Skin of body (tissue), 2 donors: ENCODE measurements around the gene FILIP1L. TPM values are rescaled to one million over a fixed set of nuclear protein-coding genes. Genes with fewer than 3 reads are reported as not detected.

Source experiments
- DNase-seq: peaks from one replicate; lab custom pipeline; 2025; lab: John Stamatoyannopoulos, UW
- total RNA-seq: library from RNA; depleted of rRNA; stranded (reverse); fragments of >200 nt; gene quantifications from one replicate; pipeline ENCODE4 v1.2.3, GENCODE V29; 2014

FILIP1L gene
- total RNA-seq, 1 donor from 2014 or later = 40.1 TPM

DNA sequence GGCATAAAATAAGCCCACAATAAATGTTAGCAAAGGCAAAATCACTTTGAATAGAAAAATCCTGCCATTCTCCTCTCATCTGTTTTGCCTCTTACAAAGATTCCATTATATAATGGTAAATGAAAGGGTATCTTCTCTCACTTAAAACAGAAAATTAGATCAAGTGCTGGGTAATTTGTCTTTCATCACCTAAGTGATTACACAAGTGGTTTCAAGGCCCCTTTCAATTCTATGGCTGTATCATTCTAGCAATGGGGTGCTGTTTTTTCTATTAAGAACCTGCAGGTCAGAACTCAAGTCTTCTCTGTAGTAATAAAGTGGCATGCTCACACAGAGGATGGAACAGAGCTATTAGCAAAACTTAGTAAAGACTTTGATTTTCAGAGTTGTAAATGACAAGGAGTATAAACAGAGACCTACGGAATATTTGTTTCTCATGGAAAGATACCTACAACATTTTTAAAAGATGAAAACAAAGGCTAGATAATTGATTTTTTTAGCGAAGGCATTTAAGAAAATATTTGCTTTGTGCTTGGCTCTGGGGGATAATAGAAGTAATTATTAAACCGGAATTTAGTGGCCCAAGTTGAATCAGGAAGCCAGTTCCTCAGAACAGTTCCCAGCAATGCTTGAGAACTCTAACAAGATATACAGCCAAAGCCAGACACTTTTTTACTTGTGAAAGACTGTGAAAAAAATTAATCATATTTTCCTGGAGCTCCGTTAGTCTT is 159.2 kb downstream of the FILIP1L start:
- DNase-seq = no peak

DNA sequence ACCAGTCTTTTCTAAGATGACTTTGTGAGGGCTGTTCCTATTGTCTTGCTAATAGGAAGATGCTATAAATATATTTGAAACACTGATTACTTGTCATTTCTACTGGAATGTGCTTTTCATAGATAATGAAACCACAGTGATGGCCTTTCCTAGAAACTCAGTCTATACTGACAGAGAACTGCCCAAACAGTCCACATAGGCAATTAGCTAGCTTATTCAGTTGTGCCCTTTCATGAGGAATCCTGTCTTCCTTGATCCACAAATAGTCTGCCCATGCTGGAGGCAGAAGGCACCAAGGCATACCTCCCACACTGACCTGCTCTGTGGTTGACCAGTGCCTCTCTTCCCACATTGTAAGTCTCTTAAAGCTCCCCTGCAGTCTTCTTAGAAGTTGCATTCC is 160.7 kb downstream of the FILIP1L start:
- DNase-seq = no peak

DNA sequence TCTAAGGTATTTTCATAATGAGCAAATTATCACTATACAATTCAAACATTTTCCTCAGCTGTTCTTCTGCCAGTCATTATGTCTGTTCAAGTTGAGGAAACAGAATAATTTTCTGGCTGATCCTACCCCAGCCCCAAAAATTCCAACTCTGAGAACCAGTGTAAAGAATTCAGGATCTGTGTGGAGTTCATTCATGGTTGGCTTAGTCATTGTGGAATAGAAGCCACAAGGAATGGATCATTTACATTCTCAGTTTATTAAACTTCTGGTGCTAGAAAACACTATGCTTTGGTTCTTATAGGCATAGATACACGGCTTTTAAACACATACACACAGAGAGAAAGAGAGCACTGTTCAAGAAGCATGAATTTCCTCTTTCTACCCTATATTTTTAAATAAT is 162.0 kb downstream of the FILIP1L start:
- DNase-seq = no peak

DNA sequence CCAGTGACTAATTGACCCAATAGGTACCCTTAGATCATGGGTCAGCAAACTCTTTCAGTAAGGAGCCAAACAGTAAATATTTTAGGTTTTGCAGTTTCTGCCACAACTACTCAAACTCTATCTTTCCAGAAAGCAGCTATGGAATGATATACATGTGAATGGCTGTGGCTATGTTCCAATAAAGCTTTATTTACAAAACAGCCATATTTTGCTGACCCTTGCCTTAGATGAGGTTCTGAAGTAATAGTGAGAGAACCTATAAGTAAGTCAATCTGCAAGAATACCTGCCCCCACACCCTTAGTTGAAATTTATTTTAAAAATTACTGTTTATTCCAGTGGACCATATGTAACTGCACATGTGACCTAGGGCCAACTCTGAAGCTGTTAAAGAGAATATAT is 162.6 kb downstream of the FILIP1L start:
- DNase-seq = no peak

DNA sequence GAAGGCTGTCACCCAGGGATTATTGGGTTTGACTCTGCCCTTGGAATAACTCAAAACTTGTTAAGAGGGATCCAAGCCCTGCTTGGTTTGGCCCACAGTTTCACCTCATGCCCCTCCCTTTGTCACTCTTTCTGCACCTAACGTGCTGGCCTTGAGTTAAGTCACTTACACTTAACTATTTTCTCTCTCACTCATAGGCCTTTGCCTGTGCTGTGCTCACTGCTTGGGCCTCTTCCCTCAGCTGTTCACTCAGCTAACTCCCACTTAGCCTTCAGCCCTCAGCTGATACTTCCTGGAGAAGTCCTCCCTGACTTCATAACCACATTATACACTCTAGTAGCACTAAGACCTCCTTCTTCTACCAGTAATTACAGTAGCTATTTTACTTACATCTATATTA is 163.4 kb downstream of the FILIP1L start:
- no peak for DNase-seq

DNA sequence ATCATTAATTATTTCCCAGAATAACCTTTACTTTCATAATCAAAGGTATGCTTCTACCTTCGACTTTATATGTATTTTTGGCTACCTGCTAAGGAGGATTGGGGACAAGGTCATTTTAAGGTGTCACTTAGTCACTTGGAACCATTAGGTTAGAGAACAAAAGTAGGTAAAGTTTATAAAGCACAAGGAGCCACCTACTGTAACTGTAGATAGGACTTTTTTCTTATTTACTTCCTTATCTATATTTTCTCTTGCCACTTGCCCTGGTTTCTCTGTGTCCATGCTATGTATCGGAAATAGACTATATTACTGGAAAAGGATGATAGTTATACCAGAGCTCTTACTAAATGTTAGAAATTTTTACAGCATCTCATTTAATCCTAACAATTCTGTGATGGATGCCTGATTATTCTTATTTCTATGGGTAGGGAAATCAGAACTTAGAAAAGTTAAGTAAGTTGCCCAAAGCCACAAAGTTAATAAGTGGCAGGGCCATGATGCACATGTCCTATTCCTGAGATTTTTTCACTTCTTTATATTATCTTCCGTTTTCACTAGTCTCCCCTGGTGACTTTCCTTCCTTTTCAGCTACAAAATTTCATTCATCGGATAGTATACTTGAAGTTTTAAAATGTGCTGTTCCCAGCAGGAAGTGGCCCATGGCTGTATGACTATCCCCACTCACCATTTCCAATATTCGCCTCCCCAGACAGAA is 164.2 kb downstream of the FILIP1L start:
- DNase-seq = no peak

DNA sequence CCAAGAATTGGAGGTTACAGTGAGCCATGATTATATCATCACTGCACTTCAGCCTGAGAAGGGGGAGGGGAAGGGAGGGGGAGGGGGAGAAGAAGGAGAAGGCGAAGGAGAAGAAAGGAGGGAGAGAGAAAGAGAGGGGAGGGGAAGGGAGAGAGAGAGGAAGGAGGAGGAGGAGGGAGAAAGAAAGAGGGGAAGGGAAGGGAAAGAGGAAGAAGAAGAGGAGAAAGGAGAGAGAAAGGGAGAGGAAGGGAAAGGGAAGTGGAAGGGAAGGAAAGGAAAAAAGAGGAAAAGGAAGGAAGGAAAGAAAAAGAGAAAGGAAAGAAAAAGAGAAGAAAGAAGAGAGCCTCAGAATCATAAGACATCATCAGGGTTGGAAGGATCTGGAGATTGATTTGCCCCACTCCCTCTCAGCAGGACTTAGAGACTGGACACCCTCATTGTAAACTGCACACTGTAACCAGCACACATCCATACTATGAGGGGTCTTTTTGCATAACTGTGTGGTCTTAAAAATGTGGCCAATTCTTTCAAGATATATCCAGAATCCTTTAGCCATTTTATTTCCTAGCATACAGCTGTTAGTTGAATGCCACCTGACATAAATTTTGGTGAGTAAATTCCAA is 165.7 kb downstream of the FILIP1L start:
- no peak for DNase-seq

DNA sequence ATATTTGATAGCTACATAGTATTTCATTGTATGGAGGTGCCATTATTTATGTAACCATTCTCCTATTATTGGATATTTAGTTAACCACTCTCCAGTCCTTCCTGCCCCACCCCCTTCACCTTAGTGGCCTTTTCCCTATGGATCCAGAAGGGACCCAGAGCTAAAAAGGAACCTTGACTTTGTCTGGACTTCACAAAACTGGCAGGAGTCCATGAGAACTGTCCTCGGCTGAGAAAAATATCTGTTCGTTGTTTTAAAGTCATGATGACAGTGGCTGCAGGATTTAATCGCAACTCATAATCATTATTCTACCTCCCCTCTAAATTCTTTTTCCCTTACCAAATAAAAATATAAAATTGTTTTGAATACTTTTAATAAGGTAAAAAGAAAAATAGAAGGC is 166.9 kb downstream of the FILIP1L start:
- no peak for DNase-seq

DNA sequence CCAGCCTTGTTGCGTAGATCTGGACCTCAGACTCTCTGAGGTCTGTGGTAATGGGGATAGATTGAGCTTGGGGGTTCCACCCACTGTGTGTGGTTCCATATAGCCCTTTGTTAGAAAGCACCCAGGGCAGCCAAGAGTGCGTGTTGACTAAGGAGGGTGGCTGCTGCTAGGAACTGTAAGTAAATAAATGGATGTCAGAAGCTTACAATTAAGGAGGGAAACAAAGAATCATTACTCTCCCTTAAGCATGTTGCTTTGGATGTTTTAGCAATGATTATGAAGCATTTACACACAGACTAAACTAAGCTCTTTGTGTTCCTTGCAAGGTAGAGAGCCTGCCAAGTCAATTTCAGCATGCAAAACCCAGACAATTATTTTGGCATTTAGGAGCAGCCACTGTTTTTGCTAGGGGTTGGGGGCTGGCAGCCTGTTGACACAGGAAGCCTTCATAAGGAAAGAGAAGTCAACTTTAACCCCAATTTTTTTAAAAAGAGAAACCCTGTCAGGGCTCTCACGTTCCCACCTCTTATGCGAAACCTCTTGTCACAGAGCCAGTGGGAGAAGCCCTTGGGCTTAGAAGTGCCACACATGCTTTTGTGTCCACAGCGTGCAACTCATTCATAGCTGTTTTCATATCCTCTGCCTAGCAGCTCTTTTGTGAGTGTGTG is 168.8 kb downstream of the FILIP1L start:
- peak; percentile 75 for DNase-seq

DNA sequence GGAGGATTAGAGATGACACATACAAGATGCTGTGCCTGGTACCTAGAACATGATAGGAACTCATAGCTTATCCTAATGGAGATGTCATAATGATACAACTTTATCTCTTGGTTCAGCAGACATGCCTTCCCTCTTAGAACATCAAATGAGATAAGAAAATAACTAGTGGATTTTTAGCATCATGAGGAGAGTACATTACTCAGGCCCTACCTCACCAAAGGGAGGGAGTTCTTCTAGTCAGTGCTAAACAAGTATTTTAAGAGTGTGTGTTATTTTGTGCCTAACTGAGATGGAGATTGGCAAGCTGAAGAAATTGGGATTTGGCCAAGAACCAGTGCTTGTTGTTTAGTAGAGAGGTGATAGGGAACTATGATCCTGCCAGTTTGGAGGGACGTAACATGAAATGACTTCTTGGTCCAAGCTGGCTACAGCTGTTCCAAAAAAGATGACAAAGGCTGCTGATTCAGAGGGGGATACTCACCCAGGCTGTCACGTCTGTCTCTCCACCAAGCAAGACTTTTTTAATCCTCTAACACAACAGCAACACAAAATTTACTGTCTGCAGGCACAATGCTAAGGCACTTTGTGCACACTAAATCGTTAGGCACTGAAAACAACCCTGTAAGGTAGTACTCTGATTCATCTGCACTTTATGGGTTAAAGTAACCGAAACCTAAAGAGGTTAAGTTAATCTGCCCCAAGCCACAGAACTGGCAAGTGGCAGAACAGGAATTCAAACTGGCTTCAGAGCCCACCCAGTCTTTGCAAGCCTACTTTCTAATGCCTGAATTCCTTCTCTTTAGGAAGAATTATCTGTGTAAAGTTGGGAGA is 170.2 kb downstream of the FILIP1L start:
- no peak for DNase-seq

DNA sequence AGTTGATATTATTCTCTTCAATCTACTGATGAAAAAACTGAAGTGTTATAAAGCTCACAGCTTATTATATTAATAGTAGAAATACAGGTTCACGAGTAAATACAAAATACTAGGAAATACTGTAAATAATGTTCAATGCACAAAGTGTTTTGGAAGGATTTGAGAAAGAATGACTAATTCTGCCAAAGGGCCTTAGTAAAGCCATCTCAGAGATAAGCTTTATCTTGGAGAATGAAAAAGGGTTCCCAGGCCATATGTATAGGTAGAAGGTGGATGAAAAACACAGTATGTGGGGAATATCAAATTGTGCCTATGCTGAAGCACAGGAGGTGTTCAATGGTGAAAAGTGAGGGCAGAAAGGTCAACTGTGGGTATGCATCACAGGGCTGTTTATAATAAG is 173.1 kb downstream of the FILIP1L start:
- DNase-seq = no peak

DNA sequence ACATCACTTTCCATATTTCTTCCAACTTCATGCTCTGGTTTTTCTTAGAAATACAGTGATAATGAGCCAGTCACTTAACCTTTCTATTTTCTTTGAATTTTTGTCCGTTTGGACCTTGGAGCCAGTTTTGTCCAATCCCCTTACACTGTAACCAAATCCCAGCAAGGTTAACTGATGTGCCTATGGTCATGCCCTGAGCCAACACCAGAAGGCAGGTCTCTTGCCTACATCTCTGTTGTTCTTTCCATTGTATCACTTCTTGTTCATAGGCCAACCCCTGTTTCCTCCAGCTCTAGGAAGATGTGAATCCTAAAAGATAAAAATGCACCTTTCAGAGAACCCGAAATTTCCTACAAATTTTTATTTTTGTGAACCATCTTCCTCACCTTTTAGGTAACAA is 174.0 kb downstream of the FILIP1L start:
- no peak for DNase-seq

DNA sequence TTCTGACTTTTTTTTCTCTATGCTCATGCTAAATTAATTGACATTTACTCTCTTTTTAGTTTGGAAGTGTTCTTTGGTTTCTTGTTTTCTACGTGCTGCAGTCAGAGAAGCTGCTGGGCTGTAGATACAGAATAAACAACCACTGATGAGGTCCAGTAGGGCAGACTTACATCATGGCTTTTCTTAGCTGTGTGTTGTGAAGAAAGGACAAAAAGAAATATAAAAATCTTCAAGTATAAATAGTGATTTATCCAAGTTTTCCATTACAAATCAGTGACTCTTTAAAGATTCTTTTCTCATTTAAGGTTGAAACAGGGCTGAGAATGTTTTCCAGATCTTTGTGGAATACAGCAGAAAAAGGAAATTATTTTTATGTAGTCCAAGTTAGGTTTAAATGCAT is 174.4 kb downstream of the FILIP1L start:
- DNase-seq = no peak

DNA sequence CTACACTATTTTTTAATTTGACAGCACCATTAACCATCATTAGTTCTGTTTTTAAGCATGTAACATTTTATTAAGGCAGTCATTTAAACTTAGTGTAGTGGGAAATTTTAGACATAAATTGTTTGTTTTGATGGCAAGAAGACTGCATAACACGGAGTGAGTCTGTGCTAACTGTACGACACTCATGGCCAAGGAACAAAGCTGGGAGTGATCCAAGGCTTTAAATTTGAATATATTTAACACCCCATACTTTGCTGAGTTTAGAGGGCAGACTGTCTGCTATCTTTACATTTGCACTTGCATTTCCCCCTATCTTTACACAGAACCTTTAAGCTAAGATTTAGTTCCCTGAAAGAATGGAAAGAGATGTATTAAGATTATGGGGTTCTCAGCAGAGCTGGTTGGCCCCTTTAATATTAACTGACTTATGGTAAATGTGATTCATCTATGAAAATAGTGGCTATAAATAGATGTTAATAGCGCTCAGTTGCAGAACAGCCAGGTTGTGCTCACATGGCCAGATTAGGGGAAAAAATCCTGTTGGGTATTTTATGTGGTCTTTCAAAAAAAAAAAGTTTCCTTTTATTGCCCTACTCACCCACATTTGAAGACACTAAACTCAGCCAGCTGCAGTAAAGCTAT is 175.9 kb downstream of the FILIP1L start:
- DNase-seq = no peak

DNA sequence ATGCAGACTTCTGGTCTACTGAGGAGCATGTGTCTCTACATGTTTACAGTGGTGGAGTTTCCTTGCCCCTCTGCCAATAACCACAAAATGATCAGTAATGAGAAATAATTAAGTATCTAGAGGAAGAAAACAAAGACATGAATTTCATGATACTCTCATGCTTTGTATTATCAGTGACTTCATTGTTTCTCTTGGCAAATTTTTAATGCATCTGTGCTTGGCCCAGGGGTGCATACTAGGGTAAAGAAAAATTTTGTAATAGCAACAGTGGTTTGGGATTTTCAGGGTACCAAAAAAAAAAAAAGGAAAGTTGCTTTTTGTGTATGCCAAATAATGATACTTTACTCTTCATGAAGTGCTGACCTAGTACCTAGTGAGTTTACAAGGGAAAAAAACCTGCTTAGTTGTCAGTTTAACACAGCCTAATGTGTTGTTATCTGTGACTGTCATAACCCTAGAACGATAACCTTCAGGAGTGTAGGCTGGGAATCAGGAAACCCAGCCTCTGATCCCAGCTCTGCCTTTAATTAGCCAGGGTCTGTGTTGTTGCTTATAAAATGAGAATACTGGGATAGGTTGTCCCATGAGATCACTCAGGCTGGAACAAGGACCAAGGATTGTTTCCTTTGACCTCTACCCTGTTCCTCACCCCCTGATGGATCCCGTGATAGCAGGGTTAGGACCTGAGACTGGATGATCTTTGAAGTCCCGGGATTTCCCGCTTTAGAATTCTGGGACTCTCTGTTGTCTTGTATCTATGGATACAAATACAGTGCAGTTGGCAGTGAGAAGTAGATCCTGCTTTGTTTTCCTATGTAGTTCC is 179.1 kb downstream of the FILIP1L start:
- DNase-seq = peak; percentile 88

DNA sequence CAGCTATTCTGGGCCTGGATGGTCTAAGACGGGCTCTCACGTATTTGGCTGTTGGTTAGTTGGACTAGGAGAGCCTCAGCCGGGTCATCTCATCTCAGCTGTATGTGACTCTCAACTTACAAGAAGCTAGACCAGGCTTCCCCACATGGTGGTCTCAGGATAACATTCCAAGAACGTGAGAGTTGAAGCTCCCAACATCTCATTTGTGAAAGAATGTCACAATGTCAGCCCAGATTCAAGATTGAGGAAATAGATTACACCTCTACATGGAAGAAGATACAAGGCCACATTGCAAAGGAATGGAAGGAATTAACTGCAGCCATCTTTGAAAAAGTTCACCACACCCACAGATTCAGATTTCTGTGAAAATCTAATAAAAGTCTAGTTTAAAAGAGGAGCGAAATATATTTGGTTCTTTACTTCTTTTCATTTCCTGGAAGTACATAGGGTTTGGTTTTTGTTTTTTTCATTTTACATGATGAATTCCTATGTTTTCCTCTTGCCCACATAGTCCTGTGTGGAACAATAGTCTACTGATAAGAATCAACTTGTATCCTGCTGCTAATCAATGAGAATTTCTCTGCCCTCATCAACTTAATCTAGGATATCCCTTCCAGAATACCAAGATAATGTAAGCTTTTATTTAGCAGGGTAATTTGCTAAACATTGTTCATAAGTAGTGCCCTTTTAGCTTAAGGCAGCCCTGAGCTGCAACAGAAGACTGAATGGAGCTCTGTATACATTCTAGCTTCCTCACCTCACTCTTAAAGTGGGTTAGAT is 180.1 kb downstream of the FILIP1L start:
- DNase-seq = no peak

DNA sequence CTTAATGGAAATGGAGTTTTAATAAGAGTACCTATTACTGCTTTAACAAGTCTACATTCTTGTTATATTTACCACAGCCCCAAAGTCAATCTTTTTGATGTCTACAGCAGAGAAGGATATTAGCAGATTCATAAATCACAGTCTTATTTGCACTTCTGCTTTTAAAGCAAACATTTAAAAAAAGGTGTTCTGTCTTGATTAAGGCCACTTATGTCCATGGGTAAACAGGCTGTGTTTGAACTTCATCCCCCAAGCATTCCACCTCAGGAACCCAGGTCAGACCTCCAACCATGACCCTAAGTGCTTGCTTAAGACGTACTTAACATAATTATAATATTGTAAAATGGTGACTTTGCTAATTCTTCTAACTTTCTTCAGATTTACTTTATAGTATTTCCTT is 183.2 kb downstream of the FILIP1L start:
- DNase-seq = no peak

DNA sequence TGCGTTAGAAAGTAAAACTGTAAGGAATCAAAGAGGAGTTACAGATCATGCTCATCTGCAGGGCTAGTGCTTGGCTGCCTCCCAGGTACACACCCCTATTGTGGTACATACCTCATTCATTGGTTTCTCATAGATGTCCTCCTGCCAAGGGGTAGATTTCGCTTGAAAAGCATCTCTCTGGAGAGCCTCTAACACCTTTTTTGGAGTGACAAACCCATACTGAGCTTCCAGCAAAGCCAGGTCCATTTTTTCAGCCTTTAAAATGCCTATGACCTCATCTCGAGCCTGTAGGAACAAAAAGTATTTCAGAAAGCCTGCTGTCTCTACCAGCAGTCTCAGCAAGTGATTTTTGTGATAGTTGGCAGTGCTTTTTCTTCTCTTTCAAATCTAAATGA is 184.6 kb downstream of the FILIP1L start:
- peak; percentile 85 for DNase-seq
